WI38 (cell line): ENCODE results near the gene AHSG.

Experiments used
- H3K4me3 ChIP-seq: 2 replicates; pipeline ENCODE4 v1.5.1; 2011; ENCODE audit warnings: low read depth, mild to moderate bottlenecking, control low read depth, low read length
- TF ChIP-seq, protein P1 (sequence below): IDR thresholded peaks from 2 replicates; pipeline ENCODE4 v1.5.1; 2012; ENCODE audit warnings: low read depth, mild to moderate bottlenecking, control low read depth, low read length

The AHSG gene

DNA sequence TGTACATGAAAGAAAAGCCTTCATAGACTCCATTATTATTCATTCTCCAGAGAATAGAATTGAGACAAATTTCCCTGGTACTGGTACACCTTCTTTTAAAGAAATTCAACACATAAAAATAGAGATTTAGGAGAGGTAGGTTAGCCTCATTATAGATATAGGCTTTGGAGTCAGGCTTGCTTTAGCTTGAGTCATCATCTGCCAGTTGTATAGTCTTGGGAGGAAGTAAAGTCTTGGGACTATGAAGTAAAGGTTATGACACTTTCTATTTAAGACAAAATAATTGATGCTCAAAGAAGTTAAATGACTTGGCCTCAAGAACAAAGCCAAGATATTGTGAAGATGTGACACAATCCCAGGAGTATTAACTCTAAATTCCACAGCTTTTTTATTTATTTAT, 57.3 kb downstream of the AHSG start:
- TF ChIP-seq, protein P1, sequence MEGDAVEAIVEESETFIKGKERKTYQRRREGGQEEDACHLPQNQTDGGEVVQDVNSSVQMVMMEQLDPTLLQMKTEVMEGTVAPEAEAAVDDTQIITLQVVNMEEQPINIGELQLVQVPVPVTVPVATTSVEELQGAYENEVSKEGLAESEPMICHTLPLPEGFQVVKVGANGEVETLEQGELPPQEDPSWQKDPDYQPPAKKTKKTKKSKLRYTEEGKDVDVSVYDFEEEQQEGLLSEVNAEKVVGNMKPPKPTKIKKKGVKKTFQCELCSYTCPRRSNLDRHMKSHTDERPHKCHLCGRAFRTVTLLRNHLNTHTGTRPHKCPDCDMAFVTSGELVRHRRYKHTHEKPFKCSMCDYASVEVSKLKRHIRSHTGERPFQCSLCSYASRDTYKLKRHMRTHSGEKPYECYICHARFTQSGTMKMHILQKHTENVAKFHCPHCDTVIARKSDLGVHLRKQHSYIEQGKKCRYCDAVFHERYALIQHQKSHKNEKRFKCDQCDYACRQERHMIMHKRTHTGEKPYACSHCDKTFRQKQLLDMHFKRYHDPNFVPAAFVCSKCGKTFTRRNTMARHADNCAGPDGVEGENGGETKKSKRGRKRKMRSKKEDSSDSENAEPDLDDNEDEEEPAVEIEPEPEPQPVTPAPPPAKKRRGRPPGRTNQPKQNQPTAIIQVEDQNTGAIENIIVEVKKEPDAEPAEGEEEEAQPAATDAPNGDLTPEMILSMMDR, result no peak
- H3K4me3 ChIP-seq, result no peak overlapping the region
